GM19452 (cell line): ENCODE measurements around the gene FAM83C.

Experiments used
- ATAC-seq: cut with Tn5 transposase; IDR thresholded peaks from one replicate; pipeline ENCODE4 v1.9.1; 2021; ENCODE audit not compliant: unreplicated experiment

The FAM83C gene

DNA sequence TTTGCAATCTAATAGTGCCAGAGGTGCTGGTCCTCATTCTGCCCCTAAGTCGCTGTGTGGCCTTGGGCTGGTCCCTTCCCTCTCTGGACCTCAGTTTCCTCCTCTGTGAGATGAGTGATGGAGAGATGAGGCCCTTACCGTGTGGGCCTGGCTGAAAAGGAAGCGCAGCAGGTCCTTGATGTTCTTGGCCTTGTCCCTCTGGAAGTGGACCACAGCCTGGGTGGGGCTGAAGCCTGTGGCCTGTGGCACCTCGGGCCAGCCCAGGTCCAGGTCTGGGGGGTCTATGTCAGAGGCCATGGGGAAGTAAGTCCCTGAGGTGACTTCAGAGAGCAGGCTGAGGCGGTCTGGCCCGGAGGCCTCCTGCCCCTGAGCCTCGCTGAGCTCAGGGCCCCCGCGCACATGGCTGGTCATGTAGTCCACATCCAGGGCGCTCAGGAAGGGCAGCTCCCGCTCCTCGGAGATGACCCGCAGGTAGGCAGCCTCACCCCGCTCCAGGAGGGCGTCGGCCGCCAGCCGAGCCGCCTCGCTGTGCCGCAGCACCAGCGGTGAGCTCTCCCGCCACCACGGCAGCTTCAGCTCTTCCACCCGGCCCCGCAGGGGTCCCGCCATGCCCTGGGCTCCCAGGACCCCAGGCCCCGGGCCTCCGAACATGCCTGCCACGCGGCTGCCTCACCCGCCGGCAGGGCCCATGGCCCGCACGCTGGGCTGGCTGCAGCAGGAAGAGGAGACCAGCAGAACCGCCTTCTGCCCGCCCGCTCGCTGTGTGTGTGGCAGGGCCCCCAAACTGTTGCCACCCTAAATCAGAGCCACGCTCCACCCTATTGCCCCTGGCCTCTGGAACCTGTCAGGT is at the start of gene FAM83C:
Gene FAM83C, minus strand, starts transcription at position 772 of the 850 bp plus-strand sequence. Its CDS starts 121 bp downstream, at position 651.
- ATAC-seq, result no peak

DNA sequence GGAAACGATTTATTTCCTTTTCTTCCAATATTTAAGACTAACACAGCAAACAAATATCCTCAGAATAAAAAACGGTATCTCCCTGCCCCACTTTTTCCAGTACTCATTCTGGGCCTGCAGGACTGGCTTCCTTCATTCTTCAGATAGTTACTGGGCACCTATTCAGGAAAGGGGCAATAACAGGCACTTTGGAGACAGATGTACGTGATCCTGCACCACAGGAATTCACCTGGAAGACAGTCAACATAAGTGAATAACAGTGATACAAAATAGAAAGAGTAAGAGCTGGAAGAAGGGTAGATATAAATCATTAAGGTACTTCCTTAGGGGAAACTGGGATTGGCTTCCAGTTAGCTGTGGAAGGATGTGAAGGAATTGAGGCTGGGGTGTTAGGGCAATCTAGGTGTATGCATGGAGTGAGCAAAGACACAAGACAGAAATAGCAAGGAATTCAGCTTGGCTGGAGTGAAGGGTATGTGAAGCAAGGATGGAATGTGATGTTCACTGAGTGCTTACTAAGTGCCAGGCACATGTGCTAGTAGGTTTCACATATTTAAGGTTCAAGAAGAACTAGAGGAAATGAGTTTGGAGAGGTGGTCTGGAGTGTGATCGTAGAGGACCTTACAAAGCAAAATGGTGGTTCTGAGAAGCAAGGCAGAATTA is 49.3 kb upstream of the FAM83C start:
- ATAC-seq, result no peak

DNA sequence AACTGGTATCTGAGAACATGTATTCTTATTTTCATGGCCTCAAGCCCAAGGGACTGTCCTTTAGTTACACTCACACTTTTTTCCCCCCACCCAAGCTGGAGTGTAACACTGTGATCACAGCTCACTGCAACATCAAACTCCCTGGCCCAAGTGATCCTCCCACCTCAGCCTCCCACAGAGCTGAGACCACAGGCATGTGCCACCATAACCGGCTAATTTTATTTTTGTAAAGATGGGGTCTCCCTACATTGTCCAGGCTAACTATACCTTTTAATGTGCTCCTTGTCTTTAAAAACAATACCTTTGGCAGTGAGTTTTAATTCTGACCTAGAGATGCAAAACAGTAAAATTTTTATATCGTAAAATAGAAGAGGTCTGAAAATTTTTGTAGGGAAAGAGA is 48.2 kb upstream of the FAM83C start:
- no peak for ATAC-seq

DNA sequence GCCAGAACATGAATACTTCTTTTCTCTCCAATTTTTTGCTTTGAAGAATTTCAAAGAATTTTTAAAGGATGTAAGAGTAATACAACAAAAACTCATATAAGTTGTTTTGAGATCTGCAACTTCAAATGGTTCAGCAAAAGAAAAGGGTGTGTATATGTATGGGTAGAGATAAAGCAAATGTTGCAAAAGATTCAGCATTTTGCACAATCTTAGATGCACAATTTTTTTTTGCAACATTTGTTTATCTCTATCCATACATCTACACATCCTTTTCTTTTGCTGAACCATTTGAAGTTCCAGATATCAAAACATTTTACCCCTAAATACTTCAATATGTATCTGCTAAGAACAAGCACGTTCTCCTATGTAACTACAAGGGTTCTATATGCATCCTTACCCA is 47.4 kb upstream of the FAM83C start:
- no peak for ATAC-seq

DNA sequence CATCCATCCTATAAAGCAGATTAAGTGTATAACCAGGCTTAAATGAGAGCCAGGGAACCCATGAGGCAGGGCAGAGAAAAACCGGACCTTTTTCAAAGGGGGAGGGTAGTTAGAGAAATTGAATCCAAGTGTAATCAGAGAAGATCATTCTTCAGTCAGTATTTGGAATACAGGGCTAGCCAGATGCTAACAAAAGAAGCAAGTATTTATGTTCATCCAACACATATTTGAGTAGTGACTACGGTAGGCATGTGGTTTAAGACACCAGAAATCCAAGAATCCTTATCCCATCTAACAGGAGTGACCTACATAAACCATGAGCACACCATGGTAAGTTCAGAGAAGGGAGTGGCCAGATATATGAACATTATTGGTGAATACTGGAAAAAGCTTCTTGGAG is 46.8 kb upstream of the FAM83C start:
- ATAC-seq, result no peak

DNA sequence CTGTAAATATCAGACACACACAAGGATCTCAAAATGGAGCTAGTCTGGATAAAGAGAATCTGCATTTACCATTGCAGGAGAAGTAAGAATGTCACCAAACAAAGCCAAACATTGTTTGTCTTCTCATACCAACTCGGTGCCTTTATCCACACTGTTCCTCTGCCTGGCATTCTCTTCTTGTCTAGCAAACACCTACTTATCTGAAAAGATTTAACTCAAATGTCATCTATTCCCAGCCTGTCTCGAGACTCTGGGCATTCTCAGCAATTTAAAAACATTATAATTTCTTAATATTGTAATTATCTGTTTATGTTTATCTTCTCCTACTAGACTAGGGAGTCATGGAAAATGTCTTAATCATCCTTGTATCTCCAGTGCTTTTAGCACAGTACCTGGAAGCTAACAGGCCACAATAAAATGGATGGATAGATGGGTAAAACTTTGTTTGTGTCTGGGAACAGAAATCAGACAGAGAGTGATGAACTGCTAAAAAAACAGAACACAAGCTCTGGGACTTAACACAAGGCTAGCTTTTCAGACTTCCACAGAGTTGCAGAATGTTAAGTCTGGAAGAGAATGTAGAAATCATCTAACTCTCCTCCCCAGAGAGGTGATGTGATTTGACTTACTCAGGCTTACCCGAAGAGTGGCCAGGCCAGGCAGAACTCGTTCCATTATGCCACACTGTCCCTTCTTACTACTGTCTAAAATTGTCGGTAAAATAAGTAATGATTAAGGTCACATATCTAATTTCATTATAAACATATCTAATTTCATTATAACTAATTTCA is 42.3 kb upstream of the FAM83C start:
- no peak for ATAC-seq

DNA sequence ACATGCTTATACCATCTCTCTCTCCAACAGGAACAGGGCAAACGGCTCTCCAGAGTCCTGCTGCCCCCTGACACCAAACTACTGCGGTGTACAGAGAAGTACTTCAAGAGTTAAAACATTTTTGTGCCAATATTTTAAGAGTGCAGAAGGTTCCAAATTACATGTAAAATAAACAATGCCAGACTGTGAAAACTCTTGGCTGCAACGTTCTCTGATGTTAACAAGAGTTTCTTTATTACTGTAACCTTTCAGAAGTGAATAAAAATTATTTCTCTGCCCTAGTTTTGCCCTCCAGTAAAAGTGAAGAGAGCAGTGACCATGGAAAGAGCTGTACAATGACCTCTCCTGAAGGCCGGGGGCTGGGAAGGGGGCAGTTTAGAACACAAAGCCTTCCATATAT is 41.4 kb upstream of the FAM83C start:
- no peak for ATAC-seq

DNA sequence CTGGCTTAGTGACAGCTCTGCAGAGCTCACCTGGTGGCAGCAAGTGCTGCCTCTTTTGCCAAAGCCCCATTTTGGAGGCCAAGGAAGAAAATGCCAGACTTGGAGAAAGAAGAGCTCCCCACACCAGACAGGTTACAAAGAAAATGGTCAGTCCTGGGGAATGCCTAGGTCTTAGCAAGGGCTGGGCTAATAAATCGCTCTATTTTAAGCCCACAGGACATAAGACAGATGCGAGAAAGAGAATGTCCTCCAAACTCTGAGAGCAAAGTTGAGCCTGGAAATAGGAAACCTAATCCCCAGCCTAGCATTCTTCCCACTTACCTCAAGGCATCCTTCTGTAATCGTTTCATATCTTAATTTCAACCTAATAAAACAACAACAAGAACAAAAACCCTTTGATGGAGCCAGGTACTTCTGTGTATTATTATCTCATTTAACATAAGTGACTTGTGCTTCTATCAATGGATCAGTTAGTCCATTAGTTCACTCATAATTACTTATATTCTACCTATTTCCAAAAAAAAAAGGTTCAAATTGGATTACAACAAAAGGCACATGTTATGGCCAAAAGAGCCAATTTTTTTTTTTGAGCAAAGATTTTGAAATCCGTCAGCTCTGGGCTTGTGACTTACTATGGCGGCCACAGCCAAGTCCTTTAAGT is 40.4 kb upstream of the FAM83C start:
- ATAC-seq, result no peak

DNA sequence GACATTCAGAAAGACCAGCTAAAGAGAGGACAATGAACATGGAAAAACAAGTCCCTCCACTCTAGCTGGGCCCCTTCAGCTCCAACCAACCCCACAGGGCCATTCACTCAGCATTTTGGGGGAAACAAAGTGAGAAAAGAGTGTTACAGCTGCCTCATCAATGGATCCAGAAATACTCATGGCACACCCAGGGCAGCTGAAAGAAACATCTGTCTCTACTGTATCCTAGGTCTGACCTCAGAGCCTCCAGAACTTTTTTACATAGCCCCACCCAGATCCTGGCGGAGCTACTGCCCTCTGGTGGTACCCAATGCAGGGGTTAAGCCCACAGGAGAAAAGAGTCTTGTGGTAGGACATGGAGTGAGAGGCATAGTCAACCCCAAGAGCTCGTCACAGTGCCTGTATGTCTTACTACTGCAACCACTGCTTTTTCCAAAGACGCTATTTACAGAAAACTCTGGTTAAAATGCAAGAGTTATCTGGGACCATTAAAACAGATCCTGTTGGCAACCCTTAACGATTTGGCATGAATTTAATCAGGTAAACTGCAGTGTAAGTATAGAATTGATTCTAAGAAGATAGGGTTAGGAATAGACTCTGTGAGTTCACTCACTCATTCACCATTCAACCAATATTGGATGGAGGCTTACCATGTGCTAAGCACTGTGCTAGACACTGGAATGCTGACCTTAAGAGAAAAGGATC is 37.4 kb upstream of the FAM83C start:
- ATAC-seq, result no peak

DNA sequence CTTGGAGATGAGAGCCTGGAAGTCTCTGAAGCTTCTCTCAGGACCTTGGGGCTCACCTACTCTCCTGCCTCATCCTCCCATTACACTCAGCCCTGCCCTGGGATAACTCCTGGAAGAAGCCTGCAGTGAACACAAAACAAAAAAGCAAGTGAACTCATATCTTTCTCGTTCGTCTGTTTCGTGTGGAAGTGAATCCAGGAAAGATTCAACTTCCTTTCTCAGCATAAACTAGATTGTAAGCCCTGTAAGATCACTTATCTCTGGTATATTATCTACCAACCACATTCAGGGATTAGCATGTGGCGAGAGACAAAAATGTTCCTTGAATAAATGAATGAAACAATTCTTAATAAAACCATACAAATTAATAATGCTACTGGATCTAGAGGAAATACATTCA is 36.5 kb upstream of the FAM83C start:
- ATAC-seq, result no peak

DNA sequence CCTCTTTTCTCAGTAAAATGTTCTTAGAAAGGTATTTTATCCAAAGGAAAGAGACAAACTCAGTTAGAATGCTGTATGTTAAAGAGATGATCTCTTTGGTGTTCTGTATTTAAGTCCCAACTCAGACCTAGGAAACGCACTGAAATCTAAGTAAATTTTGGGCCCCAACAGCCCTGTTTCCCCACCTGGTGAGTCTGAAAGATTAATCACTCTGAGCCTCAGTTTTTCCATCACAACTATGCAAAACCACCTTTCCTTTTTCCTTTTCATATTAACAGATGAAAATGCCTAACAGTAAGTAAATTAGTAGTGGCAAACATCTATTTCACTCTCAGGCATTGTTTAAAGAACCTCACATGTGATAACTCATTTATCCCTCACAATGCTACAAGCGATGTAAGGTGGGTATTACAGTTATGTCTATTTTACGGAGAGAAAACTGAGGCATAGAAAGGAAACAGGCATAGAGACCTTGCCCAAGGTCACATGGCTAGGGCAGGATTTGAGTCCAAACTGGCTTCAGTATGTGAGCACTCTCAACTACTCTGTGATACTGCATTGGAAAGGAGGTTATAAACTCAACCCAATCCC is 36.0 kb upstream of the FAM83C start:
- no peak for ATAC-seq

DNA sequence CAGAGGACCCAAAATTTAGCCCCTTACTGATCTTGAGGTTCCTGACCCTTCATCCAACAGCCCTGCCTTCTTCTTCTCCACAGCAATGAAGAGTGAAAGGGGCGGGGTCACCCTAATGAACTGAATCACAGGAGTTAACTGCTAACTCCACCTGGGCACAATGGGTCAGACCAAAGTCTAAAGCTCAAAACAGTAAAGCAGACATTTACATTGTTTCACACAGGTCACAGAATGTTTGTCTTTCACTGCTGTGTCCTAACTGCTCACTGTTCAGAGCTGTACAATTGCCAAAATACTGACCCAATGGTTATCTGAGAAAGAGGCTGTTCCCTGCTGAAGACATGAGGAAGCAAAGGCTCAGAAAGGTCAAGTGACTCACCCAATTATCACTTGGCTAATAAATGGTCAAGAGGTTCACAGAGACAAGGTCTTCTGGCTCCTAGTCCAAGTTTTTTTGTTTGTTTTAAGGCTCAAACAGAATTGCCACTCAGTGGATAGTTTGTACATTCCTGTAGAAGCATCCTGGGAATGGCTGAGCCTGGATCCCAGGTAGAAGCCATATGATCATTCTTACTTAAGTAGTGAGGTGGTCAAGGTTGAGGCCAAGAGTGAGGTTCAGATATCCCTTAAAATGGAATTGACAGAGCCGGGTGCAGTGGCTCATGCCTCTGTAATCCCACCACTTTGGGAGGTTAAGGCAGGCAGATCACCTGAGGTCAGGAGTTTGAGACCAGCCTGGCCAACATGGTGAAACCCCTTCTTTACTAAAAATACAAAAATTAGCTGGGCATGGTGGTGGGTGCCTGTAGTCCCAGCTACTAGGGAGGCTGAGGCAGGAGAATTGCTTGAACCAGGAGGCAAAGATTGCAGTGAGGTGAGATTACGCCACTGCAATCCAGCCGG is 35.1 kb upstream of the FAM83C start:
- ATAC-seq, result no peak

DNA sequence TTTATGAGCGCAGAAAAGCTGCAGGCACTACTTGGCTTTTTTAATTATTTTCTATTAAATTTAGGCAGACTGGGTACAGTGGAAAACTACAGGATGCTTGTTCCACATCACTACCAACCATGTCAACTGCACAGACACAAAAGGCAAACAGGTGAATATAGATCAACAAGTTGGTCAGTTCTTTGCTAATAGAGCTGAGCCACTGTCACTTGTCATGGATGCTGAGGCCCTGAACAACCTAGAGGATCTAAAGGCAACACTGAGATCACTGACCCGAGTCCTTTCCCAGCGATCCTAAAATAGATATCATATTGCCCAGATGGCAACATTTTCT is 34.5 kb upstream of the FAM83C start:
- ATAC-seq, result no peak

DNA sequence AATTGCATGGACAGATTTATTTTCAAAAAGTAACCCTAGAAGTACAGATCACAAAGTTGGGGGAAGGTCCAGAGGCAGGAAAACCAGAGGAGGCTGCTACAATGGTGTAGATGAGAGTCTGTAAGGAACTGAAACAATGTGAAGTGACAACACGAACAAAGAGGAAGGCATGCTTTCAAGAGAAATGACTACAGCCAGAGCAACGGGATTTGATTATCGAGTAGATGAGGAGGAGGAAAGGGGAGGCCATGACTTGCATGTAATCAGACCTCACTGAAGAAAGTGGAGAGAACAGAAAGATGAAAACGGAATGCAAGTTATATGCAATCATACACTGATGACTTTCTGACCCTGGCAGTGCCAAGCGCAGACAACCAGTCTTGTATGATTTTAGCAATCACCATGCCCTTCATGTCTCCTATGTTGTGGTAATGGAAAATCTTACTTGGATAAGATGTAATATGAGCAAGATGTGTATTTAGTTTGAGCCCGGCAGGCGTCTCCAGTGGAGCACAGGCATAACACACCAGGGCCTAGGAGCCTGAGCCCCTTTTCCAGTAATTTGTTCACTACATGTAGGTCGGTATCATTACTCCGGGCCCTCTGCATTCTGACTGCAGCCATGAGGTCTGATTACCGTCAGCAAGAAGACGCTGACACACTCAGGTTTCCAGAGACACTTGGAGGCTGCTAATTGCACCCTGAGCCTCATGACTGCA is 34.0 kb upstream of the FAM83C start:
- ATAC-seq, result no peak

DNA sequence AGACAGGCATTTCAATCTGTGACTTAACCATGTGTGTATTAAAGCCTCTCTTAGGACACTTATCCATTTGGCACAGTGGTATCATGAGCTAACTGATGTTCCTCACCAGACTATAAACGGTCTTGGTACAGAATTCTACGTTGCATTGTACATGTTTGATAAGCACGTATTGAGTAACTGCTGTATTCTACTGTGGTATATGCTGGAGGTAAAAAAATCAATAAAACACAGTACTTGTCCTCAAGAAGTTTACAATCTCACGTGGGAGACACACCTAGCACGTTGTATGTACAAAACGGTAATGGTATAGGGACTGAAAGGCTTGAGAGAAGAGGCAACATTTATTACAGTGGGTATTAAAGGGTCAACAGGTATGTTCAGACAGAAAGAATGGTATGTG is 33.2 kb upstream of the FAM83C start:
- ATAC-seq, result no peak

DNA sequence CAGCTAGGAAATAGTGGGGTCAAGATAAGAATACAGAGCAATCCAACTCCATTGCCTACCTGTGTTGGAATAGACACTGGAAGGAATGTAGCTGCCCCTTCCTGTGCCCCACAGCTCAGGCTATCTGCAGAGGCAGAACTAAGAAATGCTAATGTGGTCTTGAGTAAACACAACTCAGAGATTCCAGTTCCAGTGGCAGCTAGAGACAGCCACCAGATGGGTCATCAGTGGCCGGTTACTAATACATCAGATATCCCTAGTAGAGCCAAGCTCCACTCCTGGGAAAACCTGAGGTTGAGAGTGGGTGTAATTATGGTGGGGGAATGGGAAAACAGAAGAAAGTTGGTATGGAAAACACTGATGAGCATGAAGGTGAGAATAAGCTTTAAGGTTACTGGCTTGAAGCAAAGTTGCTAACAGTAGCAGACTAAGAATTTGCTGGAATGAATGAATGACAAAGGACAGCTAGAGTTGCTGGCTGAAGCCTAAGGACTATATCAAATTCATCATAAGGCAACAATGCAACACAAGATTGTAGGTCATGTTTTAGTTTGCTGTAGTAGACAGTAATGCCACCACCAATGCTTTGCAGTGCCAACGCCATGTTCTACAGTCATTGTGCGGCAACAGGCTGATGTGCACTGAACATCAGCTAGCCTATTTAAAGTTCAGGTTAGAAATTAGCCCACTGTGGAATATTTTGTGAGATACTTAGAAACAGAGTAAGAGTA is 28.3 kb upstream of the FAM83C start:
- ATAC-seq, result no peak

DNA sequence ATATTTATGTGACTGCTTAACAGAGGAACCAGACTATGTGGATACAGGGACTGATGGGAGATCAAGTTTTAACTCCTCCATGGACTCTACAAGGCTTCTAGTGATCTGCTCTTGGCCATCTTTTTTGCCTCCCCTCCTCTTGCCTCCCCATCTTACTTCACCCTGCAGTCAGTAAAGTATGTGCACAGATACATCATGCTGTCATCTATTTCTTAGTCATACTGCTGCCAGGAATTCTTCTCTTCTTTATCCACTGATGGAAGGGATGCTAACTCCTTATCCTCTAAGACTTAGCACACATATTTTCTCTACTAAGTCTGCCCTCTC is 27.6 kb upstream of the FAM83C start:
- no peak for ATAC-seq

DNA sequence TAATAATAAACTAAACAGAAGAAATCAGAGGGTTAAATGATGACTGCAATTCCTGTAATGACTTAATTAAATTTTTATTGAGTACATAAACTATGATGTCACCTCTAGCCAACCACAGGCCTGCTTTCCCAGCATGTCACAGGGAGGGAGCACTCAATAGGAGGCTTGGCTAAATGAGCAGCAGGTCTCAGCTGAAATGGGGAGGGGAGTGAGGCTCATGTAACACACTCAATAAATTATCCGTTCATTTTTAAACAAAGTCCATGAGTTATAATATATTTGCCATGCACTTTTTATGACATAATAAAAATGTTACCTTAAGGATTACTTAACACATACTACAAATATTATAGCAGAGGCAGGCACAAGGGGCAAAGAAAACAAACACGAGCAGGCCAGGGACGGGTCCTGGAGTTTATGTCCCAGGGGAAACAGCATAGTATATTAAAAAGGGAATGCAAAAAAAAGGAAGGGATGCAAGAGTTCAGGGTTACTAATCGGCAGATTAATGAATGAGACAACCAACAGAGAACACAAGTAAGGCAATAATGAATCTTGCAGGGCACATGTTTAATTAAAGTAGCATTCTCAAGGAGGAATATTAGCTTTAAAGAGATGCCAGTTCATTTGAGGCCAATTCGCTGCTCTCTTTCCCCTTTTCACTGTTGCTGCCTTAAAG is 27.1 kb upstream of the FAM83C start:
- no peak for ATAC-seq
